Prostate gland (tissue), 2 donors: ENCODE results near the gene IRGQ.

ENCODE experiments used
- POLR2A ChIP-seq: fragments of 450-650 bp; IDR thresholded peaks from one replicate; pipeline ENCODE4 v1.6.1; 2016; ENCODE audit warnings: antibody characterized with exemption, mild to moderate bottlenecking
- POLR2AphosphoS5 ChIP-seq: sonication (generic); formaldehyde crosslinking; IDR thresholded peaks from one replicate; pipeline ENCODE4 v1.6.1; 2017; ENCODE audit warnings: antibody characterized with exemption
- TF ChIP-seq, protein P1 (sequence below), 4 experiments: fragments of 200-600 bp in 2 of 4; fragments of 450-650 bp in 2 of 4; sonication (generic) in 2 of 4; IDR thresholded peaks; 1 replicate in 3 of 4; 2 replicates in 1 of 4; pipeline ENCODE4 v1.5.1; 2016 to 2019; ENCODE audit warnings: antibody characterized with exemption in 4 of 4, mild to moderate bottlenecking in 2 of 4, moderate library complexity in 2 of 4

DNA sequence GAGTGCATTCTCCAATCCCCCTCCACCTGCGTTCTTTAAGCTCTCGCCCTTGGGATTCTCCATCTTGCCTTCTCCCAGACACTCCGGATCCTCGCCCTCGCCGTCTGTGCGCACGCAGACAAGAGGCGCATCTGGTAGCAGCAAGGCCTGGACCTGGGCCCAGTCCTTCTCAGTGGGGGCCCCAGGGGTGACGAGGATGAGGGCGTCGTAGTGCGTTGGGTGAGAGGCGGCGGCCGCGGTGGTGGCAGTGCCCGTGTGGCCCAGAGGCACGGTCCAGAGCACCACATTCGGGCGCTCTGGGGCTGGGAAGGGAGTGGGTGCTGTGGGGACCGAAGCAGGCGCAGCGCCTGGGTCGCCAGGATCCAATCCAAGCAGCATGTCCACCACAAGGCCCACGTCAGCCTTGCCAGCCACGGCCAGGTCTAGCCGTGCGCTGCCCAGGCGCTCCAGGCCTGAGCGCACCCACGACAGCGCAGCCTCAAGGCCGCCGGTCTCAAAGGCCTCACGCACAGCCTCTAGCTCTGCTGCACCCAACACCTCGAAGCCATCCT, 3.1 kb downstream of the IRGQ start:
- TF ChIP-seq, protein P1, sequence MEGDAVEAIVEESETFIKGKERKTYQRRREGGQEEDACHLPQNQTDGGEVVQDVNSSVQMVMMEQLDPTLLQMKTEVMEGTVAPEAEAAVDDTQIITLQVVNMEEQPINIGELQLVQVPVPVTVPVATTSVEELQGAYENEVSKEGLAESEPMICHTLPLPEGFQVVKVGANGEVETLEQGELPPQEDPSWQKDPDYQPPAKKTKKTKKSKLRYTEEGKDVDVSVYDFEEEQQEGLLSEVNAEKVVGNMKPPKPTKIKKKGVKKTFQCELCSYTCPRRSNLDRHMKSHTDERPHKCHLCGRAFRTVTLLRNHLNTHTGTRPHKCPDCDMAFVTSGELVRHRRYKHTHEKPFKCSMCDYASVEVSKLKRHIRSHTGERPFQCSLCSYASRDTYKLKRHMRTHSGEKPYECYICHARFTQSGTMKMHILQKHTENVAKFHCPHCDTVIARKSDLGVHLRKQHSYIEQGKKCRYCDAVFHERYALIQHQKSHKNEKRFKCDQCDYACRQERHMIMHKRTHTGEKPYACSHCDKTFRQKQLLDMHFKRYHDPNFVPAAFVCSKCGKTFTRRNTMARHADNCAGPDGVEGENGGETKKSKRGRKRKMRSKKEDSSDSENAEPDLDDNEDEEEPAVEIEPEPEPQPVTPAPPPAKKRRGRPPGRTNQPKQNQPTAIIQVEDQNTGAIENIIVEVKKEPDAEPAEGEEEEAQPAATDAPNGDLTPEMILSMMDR (IDR thresholded peaks at IDR 0.05) = no peak
- no peak for TF ChIP-seq POLR2A
- no peak for TF ChIP-seq POLR2AphosphoS5
